Activated CD4-positive, alpha-beta T cell treated with anti-CD3 and anti-CD28 coated beads, Interleukin-2, amount 50 U/mL, for 24 hours (primary cell): ENCODE results near the gene NR1I3.
"Not testable (repeated sequence)": the region's sequence is repeated elsewhere in the genome, so short reads cannot be mapped to it uniquely, and the experiment has no call there.

Experiments
- DNase-seq, 2 donors: peaks; one replicate each; pipeline ENCODE4 v3.0.0-alpha.2; 2020; ENCODE audit warnings: low read depth in 1 of 2, low spot score in 1 of 2

The NR1I3 gene

DNA sequence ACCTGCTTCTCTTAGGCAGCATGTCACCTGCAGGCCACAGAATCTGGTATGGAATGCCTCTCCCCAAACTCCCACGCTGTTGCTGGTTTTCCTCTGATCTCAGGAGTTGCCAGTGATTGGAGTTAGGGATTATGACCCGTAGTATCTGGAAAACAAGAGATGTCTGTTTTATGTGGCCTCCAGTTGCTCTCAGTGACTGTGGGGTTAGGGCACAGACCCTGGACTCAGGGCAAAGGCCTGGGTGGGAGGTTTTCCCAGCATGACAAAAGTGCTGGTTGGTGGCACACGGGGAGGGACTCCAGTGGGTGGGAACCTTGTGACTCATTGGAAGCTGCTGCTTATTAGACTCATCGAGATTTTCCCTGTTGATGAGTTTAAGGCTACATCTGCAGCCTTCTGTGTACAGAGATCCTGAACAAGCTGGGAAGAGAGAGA is at the start of gene NR1I3:
TSS of gene NR1I3 (minus strand) at position 165 of the 435 bp plus-strand sequence. CDS start 1,638 bp downstream, outside the sequence.
- DNase-seq = no peak

DNA sequence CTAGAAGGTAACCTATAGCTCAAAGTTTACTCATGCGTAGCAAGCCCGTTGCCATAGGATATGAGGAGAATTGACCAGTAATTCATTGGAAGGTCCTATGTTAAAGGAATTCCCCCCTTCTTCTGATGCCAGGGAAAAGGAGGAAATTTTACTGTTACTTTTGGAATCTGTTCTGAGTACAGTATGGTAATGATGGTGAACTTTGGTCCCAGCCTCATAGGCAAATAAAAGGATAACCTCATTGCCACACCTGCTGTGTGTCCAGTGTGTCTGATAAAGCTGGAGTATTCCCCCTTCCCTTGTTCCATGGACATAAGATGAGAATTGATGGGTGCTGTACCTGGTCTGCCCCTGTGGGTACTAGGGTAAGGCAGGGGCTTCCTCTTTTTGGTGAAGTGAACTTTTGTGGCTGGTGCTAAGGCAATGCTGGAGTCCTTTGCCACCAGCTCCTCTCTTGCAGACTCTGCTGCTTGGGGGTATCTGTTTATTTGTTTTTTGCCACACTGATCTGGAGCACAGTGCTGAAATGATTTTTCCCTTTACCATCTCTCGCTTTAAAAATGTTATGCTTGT is 49.6 kb upstream of the NR1I3 start:
- no peak for DNase-seq

DNA sequence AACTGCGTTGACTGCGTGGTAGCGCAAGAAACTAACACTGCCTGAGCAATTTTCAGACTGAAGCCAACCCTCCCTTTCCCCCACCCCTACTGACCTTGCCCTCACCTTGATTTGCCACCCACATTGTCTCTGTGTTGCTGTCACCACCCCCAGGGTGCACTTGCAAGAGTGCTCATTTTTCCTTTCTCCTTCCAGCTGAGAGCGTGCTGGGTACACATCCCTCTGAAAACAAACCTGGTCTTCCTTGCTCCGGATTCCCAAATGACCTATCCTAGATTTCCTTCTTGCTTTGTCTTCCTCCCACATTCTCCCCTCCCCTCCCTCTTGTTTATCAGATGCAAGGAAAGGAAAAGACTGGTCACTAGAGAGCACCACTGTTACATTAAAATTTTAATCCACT is 47.5 kb upstream of the NR1I3 start:
- no peak for DNase-seq

DNA sequence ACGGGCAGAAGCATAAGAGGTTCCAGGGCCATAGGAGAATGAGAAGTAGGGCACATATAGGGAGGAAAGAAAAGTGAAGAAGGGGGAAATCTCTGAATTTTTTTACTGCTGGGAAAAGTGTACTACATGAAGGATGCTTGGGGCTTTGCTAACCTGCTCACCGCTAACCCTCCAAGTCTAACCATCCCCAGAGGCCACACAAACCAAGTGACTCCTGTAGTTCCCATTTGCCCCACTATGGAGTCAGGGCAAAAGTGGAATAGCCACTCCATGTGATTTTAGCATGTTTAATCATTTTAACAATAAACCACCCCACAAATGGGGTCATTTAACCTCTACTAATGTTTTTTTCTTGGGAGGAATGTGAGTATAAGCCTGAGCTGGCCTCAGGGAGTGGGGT is 47.1 kb upstream of the NR1I3 start:
- DNase-seq = no peak

- DNase-seq = no peak
Measured at GRCh38 chr1:161282991-161283390, 45.0 kb upstream of the NR1I3 start.

GRCh38 chr1:161274874-161275273 is 36.9 kb upstream of the NR1I3 start:
- DNase-seq = no peak

- DNase-seq = no peak
Measured at GRCh38 chr1:161273402-161273801, 35.4 kb upstream of the NR1I3 start.

- no peak for DNase-seq
Measured at GRCh38 chr1:161267321-161267720, 29.3 kb upstream of the NR1I3 start.

DNA sequence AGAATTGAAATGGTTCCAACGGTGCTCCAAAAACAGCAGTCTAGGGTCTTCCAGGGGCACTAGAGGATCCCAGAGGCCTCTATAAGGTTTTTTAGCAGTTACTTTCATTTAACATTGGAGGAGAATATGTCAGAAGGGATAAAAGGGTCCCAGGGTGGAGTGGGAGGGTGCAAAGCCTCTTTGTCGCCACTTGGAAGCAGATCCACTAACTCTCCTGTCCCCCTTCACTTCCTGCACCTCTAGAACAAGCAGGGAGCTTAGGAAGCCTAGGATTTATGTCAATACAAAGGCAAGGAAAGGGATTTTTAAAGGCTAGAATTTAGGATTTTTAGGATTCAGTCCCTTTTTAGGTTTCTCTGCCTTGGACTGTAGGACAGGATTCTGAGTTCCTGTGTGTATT is 28.8 kb upstream of the NR1I3 start:
- DNase-seq = no peak

GRCh38 chr1:161266202-161266601 is 28.2 kb upstream of the NR1I3 start:
- DNase-seq = no peak

GRCh38 chr1:161265305-161265704 is 27.3 kb upstream of the NR1I3 start:
- no peak for DNase-seq

- no peak for DNase-seq
Measured at GRCh38 chr1:161261261-161262235, 23.5 kb upstream of the NR1I3 start.

- no peak for DNase-seq
Measured at GRCh38 chr1:161260376-161261260, 22.6 kb upstream of the NR1I3 start.

GRCh38 chr1:161259765-161260164 is 21.8 kb upstream of the NR1I3 start:
- no peak for DNase-seq

DNA sequence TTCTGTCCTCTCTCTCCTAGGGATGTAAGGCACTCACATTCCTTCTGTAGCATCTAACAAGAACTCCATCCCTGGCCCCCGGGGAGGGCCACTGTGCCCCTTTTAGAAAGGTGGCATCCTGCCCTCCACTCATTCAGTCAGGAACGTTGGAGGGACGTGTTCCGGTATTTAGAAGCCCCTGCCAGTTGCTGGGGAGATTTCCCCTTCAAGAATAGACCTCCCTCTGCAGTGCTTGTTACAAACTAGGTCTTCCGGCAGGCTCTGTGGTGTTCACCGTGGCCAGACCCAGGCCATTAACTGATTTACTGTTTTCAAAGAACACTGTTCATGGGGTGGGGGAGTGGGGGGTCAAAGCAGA is 21.3 kb upstream of the NR1I3 start:
- no peak for DNase-seq

DNA sequence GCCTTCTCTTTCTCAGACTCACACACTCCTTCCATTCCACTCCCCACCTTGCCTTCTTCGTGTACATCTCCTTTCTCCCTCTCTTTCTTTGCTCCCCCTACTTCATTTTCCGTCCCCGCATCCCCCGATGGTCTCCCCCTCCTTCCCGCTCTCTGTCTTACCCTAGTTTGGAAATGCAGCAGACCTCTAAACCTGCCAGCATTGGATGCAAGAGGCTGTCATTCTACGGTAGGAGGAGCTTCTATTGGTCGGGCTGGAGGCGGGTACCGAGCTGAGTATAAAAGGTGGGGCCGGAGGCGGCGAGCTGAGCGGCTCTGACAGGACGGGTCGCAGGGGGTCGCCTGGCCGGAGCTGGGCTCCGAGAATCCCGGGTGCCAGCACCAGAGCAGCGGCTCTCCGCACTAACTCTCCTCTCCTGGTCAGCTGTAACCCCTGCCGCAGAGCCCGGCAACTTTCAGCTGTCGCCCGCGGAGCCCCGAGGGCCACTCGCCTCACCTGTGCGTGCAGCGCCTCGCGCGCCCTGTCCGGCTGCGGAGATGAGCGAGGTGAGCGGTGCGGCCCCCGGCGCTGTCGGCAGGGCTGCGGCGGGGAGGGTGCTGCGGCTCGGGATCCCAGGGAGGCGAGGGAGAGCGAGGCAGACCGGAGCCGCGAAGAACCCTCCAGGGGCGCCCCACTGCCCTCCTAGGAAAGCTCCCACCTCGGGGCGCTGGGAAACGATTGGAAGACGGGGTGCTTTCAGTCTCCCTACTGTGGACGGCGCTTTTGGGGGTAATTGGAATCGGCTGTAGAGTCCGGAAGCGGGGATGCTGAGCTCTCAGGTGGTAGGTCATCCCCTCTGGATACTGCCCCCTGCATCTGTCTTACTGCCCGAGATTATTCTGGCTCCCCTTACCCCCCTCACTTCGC is 20.7 kb upstream of the NR1I3 start, which contains the start of gene PCP4L1:
TSS of gene PCP4L1 (plus strand) at position 307 of the 906 bp plus-strand sequence. CDS start at position 537, 230 bp downstream.
- peak in 1 of 2 donors; percentile 28 for DNase-seq

- DNase-seq = not testable (repeated sequence)
Measured at GRCh38 chr1:161257109-161257508, 19.1 kb upstream of the NR1I3 start.

- DNase-seq = not testable (repeated sequence)
Measured at GRCh38 chr1:161255955-161256520, 18.0 kb upstream of the NR1I3 start.

- not testable (repeated sequence) for DNase-seq
Measured at GRCh38 chr1:161255302-161255701, 17.3 kb upstream of the NR1I3 start.

DNA sequence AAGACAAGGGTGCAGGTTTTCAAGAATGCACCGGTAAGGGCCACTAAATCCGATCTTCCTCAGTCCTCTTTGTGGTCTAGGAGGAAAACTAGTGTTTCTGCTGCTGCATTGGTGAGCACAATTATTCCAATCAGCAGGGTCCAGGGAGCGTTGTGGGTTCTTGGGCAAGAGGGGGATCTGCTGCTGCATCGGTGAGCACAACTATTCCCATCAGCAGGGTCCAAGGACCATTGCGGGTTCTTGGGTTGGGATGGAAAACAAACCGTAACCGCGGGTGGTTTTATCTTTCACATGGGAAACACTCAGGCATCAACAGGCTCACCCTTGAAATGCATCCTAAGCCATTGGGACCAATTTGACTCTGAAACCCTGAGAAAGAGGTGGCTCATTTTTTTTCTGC is 13.6 kb upstream of the NR1I3 start:
- DNase-seq = no peak
